Measurements from ENCODE around the gene SEMG1.

Gene SEMG1

GRCh38 chr20:45223136-45223535 lies 16.3 kb downstream of the SEMG1 start:
- DNase-seq, result no peak

DNA sequence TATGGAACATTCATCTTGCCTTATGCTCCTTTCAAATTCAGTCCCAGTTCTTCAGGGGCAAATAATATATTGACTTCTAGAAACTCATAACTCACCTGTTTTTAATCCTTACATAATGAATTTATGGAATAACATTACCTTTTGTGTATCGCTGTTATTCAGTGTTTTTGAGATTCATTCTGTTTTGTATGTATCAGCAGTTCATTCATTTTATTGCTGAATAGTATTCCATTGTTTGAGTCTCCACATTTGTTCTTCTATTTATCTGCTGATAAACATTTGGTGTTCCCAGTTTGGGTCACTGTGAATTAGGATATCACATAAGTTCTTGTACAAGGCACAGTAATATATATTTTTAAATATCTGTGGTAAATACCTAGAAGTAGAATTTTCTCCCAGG lies 19.5 kb downstream of the SEMG1 start:
- no peak for DNase-seq

- DNase-seq, result no peak
Measured at GRCh38 chr20:45229264-45230056, 22.6 kb downstream of the SEMG1 start.

DNA sequence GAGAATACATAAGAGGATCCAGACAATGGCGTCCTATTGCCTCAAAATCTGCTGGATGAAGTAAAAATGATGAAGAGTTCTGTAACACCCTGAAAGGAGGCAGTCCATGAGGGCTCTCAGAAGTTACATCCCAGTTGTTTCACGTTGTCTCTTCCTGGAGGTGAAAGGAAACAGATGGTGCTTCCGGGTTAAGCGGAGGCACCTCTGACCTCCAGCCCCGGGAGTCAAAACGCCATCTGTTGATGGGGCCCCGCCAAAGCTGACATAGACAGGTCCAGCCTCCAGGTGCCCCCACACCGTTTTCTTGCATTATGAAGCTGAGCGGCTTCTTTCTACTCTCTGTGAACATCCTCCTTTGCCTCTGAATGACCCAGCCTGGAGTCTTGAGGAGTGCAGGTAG lies 23.8 kb downstream of the SEMG1 start:
- no peak for DNase-seq

- DNase-seq, result no peak
Measured at GRCh38 chr20:45235995-45236394, 29.2 kb downstream of the SEMG1 start.

DNA sequence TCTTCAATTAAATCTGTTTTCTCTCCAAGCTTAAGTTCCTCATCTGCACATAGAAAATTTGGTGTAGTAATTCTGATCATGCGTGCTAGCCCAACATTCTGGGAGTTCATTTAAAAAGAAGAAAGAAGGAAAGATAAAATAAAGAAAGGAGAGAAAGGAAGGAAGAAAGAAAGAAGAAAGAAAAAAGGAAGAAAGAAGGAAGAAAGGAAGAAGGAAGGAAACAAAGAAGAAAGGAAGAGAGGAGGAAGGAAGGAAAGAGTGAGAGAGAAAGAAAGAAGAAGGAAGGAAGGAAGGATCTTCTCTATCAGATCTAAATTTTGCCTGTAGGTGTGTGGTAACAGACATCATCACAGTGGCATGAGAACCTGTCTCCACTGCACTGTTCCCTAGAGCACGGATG lies 31.3 kb downstream of the SEMG1 start:
- no peak for DNase-seq

DNA sequence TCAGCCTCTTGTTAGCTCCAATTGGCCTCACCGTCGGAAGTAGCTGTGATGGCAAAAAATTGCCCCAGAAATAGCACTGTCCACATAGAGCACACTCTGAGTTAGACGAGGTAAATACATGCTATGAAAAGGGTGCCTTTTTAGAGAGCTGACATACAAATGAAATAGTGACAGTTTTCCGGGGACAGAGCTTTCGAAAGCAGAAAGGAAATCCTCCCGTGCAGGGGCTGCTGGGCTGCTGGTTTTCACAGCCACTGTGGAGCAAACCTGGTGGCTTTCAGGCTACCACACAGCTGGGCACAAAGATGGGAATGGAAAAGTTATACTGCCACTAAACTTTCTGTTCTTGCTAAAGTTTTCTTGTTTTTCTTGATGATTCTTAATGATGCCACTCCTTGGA lies 39.3 kb downstream of the SEMG1 start:
- no peak for DNase-seq

GRCh38 chr20:45247865-45248264 lies 41.0 kb downstream of the SEMG1 start:
- DNase-seq, result no peak

DNA sequence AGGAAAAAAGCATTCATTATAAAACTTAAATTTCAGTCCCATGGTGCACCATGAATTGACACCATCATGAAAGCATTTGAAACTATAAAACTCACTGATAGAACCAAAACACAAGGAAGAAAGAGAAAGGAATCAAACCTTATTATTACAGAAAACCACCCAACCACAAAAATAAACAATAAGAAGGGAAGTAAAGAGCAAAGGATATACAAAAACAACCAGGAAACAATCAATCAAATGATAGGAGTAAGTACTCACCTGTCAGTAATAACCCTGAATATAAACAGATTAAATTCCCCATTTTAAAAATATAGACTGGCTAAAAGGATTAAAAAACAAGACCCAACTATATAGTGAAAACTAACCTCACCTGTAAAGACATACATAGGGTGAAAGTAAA lies 41.8 kb downstream of the SEMG1 start:
- DNase-seq, result no peak

DNA sequence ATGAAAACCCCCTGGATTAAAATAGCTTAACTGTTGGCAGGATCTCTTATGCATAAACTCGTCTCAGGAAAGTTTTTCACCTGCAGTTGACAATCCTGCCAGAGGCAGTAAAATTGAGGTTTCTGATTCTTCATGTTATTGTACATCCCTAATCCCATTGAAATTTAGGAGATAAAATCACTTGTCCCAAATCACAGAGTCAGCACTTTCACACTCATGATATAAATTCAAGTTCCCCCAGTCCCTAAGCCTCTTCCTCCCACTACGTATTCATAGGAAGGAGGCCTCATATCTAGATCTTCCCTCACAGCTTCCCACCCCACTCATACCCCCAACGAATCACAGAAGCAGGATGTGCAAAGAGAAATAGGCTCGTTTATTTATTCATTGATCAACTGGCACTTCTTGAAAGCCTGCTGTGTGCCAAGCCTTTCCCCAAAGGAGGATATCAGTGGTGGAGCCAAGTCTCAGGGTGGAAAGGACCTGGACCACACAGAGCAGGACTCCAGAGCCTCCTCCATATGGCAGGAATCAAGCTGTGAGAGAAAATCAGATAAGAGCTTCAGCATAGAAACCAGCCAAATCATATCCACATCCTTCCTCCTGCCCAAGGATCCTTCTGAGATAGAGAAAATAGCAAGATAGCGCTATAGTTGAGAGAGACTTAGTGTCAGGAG lies 45.2 kb downstream of the SEMG1 start:
- DNase-seq, result no peak

GRCh38 chr20:45253261-45253660 lies 46.4 kb downstream of the SEMG1 start:
- no peak for DNase-seq

DNA sequence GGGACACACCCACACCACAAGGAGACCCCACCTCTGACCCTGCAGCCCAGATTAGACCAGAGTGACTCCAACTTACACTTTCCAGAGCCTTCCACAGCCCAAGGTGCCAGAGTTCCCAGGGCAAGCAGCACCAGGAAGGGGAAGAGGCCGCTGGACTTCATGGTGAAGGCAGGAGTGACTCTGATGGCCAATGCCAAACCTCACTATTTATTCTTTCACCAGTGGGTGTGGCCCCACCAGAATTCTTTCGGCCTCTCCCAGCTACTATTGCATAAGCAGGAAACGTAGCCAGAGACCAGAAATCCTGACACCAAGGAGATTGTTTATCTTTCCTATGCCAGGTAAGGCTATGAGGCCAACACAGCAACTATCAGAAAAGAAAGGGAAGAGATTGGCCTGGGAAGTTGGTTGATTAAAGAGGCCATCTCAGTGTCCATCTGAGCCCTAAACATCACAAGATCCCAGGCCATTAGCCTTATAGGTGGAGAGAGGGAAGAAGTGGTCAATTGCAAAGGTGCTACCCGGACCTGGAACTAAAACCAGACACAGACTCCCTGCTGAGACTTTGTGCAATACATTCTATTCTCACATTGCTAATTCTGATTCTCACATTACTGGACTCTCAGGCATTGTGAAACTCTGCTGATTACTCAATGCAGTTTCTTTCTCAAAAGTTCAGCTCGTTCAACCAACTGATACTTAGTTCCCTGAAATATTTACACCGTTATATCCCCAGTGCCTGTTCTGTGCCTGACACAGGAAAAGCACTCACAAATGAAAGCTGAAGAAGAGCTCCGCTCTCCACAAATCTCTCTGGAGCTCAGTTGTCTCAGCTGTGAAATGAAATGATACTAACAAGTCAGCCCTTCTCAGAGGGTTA lies 47.8 kb downstream of the SEMG1 start, which contains the start of gene SLPI:
Gene SLPI (minus strand): TSS at position 182 of the 880 bp plus-strand sequence. CDS start 21 bp downstream, at position 161.
- DNase-seq, result no peak

- no peak for DNase-seq
Measured at GRCh38 chr20:45257161-45257560, 50.3 kb downstream of the SEMG1 start.

GRCh38 chr20:45257711-45258110 lies 50.9 kb downstream of the SEMG1 start:
- DNase-seq, result no peak

- DNase-seq, result no peak
Measured at GRCh38 chr20:45258259-45258658, 51.4 kb downstream of the SEMG1 start.

GRCh38 chr20:45258664-45259063 lies 51.8 kb downstream of the SEMG1 start:
- no peak for DNase-seq
